ENCODE measurements around the gene FOXB2.

FOXB2 gene

DNA sequence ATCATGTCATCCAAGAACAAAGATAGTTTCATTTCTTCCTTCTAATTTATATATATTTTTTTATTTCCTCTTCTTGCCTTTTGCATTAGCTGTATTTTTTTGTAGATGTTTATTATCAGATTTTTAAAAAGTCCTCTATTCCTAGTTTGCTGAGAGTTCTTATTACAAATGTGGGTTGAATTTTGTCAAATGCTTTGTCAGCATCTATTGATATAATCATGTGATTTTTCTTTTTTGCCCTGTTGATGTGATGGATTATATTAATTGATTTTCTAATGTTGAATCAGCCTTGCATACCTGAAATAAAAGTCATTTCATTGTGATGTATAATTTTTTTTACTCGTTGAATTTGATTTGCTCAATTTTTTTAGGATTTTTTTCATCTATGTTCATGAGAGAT, 46.9 kb downstream of the FOXB2 start:
- DNase-seq (ENCODE audit: low read depth): no peak
